GM21360 (cell line): ENCODE results near the gene RNU1-3.
"Not testable (repeated sequence)": the region's sequence is repeated elsewhere in the genome, so short reads cannot be mapped to it uniquely, and the experiment has no call there.

Source experiments
- ATAC-seq: cut with Tn5 transposase; IDR thresholded peaks from one replicate; pipeline ENCODE4 v1.9.1; 2021; ENCODE audit warnings: mild to moderate bottlenecking, moderate library complexity; ENCODE audit not compliant: unreplicated experiment

RNU1-3 gene

DNA sequence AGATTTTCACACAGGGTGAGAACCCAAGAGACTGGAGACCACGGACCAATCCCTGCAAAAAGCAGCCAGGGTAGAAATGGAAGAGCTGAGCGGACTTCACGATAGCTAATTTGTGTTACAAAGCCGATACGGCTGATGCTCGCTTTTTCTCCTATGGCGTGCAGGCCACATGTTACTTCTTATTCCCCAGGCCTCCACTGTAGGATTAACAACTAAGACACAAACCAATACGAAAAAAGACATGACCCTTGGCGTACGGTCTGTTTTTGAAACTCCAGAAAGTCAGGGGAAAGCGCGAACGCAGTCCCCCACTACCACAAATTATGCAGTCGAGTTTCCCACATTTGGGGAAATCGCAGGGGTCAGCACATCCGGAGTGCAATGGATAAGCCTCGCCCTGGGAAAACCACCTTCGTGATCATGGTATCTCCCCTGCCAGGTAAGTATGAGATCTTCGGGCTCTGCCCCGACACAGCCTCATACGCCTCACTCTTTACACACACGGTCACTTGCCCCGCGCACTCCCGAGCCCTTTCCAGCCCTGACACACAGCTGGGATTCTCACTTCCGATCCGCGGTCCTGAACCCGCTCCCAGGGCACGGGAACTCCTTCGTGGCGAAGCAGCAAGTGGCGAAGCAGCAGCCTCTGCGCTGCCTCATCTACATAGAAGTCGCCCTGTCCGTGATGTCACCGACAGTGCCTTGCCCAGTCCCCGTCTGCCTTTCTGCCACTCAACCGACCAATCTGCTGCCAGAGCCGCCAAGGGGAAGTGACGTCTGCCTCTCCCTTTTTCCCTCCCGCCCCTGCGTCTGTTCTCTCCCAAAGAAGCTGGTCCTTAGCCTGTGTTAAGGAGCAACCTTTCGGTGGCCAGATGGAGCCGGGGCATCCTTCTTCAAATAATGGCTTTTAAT lies at the start of gene RNU1-3:
RNU1-3 (minus strand) TSS at position 447 of the 912 bp plus-strand sequence.
- ATAC-seq: peak; percentile 87

DNA sequence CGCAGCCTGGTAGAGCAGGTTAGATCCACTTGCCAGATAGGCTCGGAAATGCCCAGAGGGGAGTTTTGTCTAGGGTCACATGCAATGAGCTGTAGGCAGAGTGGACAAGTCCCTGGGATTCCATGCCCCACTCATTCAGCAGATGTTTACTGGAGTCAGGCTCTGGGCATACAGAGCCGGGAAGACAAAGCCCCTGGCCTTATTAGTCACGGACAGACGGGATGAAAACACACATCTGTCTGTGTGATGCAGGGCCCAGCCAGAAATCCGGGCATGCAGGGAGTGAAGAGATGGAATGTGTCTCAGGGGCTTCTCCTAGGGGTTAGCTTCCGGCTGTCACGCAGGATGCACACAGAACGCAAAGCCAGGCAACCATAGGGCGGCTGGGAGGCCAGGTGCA lies 46.7 kb upstream of the RNU1-3 start:
- ATAC-seq: not testable (repeated sequence)

DNA sequence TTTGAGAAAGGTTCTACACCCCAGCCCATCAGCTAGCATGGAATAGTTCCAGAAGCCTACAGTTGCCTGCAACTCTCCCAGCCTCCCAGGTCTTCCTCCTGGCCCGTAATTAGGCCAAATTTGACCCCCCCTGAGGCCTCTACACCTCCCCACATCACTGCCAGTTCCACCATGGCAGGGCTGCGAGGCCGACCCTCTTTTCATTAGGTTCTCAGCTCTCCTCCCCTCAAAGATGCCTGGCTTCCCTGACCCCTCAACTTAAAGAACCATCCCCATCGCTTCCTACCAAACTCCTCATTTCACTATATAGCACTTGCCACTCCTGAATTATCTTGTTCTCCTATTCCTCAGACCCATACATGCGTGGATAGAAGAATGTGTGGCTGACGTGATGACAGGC lies 46.2 kb upstream of the RNU1-3 start:
- not testable (repeated sequence) for ATAC-seq

DNA sequence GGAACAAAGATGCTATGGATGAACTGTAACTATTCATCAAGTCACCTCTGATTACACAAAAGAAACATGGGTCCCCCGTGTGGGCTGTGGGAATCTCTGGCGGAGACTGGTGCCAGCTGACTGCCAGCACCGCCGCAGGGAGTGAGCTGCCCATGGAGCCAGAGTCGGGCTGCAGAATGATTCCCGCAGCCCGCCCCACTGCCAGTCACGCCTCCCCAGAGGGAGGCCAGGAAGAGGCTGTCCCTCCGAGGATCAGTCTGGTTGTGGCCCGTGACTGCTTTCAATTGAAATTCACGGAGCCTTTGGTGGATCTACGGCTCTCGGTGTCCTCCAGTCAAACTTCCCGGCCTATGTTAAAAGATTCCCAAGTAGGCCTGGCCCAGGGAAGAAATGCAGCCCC lies 45.8 kb upstream of the RNU1-3 start:
- ATAC-seq: not testable (repeated sequence)

DNA sequence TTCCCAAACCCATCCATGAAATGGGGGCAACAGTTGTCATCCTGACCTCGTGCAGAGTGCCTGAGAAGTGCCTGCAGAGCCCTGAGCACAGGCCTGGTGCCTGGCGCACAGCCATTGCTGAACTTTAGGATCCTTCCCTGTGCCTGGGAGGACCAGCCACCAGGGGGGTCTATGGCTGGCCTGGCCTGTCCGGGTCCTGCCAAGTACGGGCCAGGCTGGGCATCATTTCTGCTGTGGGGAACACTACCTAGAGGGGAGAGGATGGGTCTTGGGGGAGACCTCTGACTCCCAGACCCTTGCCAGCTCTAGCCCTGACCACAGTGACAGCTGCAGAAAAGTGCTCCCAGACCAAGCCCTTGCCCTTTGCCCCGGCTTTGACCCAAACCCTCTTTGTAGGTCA lies 45.4 kb upstream of the RNU1-3 start:
- not testable (repeated sequence) for ATAC-seq

DNA sequence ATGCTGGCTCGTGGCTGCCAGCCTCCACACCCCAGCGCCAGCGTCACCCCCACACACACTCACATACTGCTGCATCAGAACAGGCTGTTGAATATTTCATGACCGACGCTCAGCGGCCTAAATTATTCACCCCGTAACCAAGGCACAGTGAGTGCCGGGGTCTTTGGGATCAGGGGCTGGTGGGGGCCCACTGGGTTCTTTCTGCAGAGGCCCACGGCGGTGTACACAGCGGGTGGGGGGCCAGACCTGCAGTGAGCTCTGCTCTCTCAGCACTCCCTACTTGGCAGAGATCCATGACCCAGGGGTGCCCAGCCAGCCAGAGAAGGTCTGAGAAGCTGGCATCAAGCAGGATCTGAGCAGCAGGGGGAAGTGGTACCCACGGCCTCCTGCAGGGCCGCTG lies 43.9 kb upstream of the RNU1-3 start:
- ATAC-seq: not testable (repeated sequence)

DNA sequence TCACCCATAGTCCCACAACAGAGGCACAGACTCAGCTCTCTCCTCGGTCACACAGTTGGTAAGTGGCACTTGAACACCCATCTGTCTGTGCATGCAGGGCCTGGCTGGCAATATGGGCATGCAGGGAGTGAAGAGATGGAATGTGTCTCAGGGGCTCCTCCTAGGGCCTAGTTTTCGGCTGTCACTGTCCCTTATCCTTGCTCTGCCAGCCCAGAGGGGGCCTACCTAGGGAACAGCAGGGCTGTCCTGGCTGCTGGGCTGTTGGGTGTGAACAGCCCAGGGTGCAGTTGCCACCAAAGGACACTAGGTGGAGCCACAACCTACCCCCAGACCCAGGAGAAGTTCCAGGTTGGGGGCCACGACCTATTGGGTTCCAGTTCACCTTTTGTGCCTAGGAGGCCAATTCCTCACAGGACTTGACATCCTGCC lies 42.9 kb upstream of the RNU1-3 start:
- ATAC-seq: peak; percentile 69

DNA sequence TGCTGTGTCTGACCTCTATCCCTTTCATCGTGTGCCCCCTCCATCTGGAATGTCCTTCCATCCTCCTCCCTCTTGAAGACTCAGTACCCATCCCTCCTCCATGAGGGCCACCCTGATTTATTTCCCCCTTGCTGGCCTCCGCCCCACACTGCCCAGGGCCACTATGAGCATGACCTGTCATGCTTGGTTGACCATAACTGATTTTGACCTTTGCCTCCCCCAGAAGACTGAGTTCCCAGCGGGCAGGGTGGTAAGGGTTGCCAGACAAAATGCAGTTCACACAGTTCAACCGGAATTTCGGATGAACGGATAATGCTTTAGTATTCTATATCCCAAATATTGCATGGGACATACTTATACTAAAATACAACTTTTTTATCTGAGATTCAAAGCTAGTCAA lies 42.0 kb upstream of the RNU1-3 start:
- not testable (repeated sequence) for ATAC-seq

DNA sequence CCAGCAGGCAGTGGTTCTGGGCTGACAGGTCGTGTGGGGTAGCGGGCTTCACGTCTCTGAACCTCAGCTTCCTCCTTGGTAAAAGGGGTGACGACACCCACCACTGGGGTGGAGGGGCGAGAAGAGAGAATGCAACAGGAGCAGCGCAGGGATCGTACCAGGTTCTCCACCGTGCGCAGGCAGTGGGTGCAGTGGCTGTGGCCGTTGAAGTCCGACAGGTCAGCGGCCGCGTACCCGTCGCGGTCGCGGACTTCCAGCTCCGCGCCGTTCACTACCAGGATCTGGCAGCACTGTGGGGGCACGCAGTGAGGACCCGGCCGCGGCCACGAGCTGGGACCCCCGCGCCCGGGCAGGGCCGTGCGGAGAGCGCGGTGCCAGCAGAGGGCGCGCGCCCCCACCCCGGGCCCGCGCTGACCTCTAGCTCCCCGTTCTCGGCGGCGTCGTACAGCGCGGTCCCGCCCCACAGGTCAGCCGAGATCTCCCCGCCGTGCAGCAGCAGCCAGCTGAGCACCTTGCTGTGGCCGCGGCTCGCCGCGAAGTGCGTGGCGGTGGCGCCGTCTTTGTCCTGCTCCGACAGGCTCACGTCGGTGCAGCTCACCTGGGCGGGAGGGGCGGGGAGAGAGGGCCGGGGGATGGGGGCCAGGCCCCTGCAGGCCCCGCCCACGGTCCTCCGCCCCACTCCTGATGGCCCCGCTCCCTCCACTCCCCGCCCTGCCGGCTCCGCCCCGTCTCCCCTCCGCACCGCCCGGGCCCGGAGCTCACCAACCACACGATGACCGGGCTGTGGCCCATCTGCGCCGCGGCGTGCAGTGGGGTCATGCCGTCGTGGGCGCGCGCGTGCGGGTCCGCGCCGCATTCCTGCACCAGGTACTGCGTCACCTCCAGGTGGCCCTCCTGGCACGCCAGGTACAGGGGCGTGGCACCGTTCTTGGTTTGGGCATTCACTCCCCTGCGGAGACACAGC lies 40.7 kb upstream of the RNU1-3 start:
- ATAC-seq: not testable (repeated sequence)

DNA sequence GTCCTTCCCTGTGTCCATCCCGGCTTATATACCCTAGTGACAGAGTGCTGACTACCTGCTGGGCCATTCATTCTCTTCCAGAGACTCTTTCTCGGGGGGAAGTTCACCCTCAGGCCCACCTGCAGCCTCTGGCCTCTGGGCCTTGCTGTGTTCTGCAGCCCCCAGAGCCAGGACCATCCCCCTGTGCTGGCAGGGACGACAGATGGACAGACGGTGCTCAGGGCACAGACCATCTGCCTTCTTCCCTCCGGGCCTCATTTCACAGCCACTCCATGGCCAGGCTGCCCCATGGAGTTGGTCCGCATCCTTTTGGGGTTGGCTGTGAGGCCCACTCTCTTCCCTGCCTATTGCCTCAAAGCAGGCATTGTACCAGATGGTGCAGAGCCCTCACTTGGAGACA lies 39.6 kb upstream of the RNU1-3 start:
- not testable (repeated sequence) for ATAC-seq

DNA sequence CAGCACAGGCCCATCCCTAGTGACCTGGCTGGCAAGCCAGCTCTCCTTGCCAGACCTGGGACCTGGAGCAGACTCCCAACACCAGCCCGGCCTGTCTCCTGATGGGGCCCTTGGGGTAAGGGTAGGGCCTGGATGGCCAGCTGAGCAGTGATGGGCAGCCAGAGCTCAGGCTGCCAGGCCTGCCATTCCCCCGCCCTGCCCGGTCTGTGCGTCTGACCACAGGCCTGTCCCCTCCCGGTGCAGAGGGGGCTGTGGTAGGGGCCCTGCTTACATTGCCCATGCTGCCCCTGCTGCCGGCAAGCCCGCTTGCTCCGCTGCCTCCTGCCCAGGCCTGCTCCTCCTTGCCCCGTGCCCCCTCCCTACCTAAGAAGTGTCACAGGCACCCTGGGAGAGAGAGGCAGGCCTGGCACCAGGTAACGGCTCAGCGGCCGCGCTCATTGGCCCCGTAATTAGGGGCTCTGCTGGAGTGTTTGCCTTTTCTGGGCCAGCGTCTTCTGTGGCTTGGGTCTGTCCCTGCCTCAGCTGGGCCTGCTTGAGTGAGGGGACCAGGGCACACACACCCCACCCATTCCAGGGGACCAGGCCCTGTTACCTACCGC lies 37.9 kb upstream of the RNU1-3 start:
- not testable (repeated sequence) for ATAC-seq

DNA sequence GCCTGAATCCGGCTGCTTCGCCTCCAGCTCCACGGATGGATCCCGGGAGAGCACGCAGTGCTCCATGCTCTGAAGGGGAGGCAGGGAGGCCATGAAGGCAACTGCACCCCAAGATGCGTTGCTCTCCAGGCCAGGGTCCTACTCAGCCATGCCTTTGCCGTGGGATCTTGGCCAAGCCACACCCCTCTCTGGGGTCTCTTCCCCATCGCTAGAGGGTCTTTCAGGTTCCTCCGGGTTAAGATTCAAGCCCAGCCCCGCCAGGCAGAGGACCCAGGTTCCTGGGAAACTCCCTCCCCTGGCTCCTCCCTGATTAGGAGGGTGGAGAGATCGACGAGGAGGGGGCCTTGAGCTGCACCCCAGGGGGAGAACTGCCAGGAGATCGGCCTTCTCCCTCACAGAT lies 37.3 kb upstream of the RNU1-3 start:
- ATAC-seq: not testable (repeated sequence)

DNA sequence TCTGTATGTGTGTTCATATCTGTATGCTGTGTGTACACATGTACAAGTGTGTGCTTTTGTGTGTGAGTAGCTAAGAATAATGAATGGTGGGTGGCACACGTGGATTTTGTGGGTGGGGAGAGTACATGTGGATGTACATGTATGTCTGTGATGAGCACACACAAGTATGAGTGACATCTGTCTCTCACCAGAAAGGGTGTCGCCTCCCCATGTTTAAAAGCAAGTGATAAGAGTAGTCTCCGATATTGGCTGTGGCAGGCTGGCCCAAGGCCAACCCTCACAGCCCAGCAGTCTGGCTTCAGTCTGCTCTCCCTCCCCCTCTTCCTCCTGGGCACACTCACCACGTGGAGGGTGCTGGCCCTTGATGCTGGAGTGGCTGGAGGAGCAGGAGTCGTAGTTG lies 36.9 kb upstream of the RNU1-3 start:
- ATAC-seq: not testable (repeated sequence)

DNA sequence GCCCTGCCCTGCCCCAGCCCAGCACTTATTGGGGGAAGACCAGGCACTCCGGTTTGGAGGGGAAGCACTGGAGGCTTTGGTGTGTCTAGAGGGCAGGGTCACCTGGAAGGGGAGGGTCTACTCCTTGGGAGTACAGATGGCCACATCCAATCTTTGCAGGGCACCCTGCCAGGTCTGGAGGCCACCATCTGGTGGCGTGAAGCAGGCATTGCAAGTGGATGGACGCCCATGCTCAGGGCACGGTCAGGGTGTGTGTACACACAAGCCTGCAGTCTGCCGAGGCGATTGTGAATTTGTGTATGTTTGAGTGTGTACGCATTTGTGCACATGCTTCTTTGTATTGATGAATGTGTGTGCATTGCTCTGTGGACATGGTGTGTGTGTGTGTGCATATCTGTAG lies 36.4 kb upstream of the RNU1-3 start:
- not testable (repeated sequence) for ATAC-seq

DNA sequence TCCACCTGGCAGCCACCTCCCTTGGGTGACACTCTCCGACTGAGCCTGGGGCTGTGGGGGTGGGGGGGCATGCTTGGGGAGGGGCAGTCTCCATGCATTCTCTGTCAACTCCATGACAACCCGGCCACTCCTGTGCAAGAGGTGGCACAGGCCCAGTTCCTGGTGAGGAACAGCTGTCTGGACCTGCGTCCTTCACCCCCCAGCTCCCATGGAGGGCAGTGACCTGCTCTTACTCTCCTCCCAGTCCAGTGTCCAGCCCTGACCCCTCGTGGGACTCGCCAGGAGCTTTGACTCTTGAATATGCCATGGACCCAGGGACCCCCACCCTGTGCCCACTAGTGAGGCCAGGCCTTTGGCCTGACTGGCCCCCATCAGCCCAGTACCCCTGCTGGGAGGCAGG lies 35.5 kb upstream of the RNU1-3 start:
- not testable (repeated sequence) for ATAC-seq

DNA sequence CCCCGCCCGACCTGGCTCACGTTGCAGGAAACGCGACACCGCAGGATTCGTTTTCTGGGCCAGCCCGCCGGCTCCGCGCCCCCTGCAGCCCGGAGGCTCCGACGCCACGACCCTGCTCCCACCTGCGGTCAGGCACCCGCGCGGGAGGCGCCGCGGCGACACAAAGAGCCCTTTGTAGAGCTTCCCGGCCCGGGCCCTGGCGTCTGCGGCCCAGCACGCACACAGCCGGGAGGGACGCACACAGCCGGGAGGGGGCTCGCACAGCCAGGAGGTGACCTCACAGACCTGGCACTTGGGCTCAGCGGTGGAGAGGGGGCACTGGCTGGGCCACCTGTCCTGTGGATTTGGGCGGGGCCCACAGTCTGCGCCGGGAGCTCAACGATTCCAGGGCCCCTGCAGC lies 34.4 kb upstream of the RNU1-3 start:
- not testable (repeated sequence) for ATAC-seq

DNA sequence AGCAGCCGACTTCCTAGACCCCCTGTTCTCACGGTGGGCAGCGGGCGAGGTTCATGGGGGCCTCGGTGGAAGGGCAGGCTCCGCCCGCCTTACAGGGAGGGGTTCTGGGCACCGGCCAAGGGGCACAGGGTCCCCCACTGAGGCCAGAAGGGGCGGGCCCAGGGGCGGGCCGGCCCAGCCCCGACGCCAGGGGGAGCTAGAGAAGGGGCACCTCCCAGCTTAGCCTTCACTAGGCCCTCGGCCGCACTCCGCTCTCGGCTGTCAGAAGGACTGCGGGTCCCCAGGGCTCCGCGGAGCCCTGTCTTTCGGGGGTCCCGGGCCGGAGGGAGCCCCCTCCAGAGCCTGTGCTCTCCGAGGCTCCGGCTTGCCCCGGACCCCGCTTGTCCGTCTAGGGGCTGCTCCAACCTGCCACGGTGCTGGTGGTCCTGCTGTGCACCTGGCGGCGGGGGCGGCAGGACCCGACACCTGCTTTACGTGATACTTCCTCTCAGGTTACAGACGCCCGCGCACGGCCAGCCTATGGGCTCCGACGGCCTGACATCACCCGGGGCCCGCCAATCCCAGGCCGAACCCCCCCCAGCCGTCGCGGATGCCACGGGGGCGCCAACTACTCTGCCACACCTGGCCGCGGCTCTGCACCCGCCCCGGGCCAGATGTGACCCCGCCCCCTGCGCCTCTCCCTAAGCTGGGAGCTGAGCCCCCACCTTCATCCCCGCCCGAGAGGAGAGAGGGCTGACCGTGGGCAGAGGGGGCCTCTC lies 33.6 kb upstream of the RNU1-3 start:
- not testable (repeated sequence) for ATAC-seq

DNA sequence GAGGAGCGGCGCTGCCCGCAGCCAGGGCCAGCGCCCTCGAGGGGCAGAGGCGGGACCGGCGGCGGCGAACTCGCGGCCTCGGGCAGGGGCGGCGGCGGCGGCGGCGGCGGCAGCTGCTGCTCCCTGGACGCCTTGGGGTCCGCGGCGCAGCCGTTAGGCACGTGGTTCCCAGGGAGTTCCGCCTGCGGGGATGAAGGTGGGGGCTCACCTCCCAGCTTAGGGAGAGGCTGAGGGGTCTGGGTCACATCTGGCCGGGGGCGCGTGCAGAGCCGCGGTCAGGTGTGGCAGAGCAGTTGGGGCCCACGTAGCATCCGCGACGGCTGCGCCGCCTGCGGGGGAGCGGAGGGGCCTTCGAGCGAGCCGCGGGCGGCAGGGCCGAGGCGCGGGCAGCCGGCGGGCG lies 32.7 kb upstream of the RNU1-3 start:
- not testable (repeated sequence) for ATAC-seq

DNA sequence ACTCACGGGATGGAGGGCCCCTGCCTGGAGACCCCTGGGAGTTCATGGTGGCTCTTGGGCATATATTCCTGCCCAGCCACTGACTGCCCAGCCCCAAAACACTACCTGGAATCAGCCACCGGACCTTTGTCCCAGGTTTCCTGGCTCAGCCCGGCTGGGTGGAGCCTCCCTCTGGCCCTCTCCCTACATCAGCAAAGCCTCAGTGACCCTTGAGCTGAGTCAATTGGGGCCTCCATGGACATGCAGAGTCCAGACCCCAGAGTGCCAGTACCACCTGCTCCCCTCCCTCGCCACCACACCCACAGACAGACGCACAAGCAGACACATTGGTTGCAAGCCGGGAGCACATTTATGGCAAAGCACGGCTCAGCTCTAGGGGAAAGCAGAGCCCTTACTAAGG lies 30.4 kb upstream of the RNU1-3 start:
- ATAC-seq: not testable (repeated sequence)

DNA sequence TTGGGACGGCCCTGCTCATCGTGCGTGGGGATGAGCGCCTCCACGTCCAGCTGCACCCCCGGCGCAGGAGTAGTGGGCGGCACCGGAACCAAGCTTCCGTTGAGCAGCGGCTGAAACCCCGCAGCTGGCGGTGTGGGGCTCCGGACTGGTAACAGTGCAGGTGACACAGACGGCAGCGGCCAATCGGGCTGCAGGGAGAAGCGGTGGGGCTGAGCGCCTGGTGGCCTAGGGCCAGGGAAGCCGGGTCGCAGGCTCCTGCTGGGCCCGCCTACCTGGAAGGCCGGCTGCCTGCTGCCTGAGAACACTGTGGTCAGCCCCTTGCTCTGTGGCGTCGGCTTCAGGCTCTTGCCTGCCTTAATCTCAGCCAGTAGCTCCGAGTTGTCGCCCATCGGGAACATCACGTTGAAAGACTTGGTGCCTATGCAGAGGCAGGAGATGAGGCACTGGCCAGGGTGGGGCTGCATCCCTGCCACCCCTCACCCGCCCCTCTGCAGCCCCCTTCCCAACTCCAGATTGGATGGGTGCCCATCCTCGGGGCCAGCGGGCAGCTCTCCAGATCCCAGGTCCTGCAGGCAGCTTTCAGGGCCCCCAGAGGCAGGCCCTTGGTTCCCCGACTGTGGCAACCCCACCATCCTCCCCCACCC lies 29.9 kb upstream of the RNU1-3 start:
- ATAC-seq: not testable (repeated sequence)
